H1 (cell line): ENCODE measurements around the gene PGBD5. TPM values are rescaled to one million over a fixed set of nuclear protein-coding genes. Genes with fewer than 3 reads are reported as not detected.

Source experiments
- CTCF ChIA-PET: fragments of 300-600 bp; sonication (Branson Sonifier 250); formaldehyde crosslinking; loops from one replicate; lab custom pipeline; 2021; ENCODE audit not compliant: partially characterized antibody; lab: Charles Lee
- POLR2A ChIA-PET: fragments of 300-600 bp; sonication (Branson Sonifier 250); formaldehyde crosslinking; loops from one replicate; lab custom pipeline; 2021; ENCODE audit warnings: inconsistent platforms; ENCODE audit not compliant: partially characterized antibody; lab: Charles Lee
- DNase-seq, 2 experiments: peaks; one replicate each; pipeline versions ENCODE4 v3.0.0 to v3.0.0-alpha.2; 2010 to 2022; ENCODE audit warnings: low spot score in 2 of 2, low read depth in 1 of 2, mixed read lengths in 1 of 2
- FAIRE-seq: peaks from 2 replicates; lab custom pipeline; 2011; peaks lifted over from hg19 to GRCh38; lab: Jason Lieb, UNC
- H2AFZ ChIP-seq: 2 replicates; pipeline ENCODE4 v1.8.1; 2012; ENCODE audit warnings: low read length, inconsistent platforms
- H2AK5ac ChIP-seq: 2 replicates; pipeline ENCODE4 v1.6.1; 2013; ENCODE audit warnings: low read depth, low read length
- H2BK120ac ChIP-seq: replicated peaks from 2 replicates; pipeline ENCODE3; 2013; ENCODE audit warnings: low read depth, low read length, inconsistent platforms
- H2BK12ac ChIP-seq: 2 replicates; pipeline ENCODE4 v1.6.1; 2013; ENCODE audit warnings: low read depth, low read length
- H2BK15ac ChIP-seq: 2 replicates; pipeline ENCODE4 v1.6.1; 2013; ENCODE audit warnings: low read length
- H2BK20ac ChIP-seq: 2 replicates; pipeline ENCODE4 v1.6.1; 2013; ENCODE audit warnings: low read length
- H2BK5ac ChIP-seq: 2 replicates; pipeline ENCODE4 v1.6.1; 2013; ENCODE audit warnings: low read depth, low read length
- H3K14ac ChIP-seq: 2 replicates; pipeline ENCODE4 v1.6.1; 2013; ENCODE audit warnings: inconsistent platforms; ENCODE audit not compliant: insufficient read length
- H3K18ac ChIP-seq: 2 replicates; pipeline ENCODE4 v1.6.1; 2013; ENCODE audit warnings: low read length; ENCODE audit errors: extremely low read depth
- H3K23ac ChIP-seq: 2 replicates; pipeline ENCODE4 v1.6.1; 2013; ENCODE audit warnings: inconsistent platforms; ENCODE audit not compliant: insufficient read length
- H3K23me2 ChIP-seq: 2 replicates; pipeline ENCODE4 v1.6.1; 2013; ENCODE audit warnings: low read depth, low read length
- H3K27ac ChIP-seq: 2 replicates; pipeline ENCODE4 v1.6.1; 2011; ENCODE audit warnings: low read depth, low read length, inconsistent platforms
- H3K27me3 ChIP-seq, 4 experiments: replicated peaks in 1 of 4; 1 replicate in 1 of 4; 2 replicates in 3 of 4; pipeline versions ENCODE4 v1.6.1 to v1.8.1; 2011 to 2013; ENCODE audit warnings: low read length in 3 of 4, mild to moderate bottlenecking in 3 of 4, inconsistent platforms in 2 of 4, mixed read lengths in 2 of 4, moderate library complexity in 1 of 4; ENCODE audit not compliant: control insufficient read depth in 3 of 4, insufficient read depth in 3 of 4; ENCODE audit errors: extremely low read depth in 1 of 4
- H3K36me3 ChIP-seq, 4 experiments: 2 replicates each; pipeline versions ENCODE4 v1.6.1 to v1.8.1; 2011 to 2013; ENCODE audit warnings: mild to moderate bottlenecking in 4 of 4, low read length in 3 of 4, moderate library complexity in 2 of 4, control low read depth in 1 of 4, inconsistent platforms in 1 of 4; ENCODE audit not compliant: insufficient read depth in 4 of 4, control insufficient read depth in 2 of 4
- H3K4ac ChIP-seq: replicated peaks from 2 replicates; pipeline ENCODE3; 2013; ENCODE audit warnings: low read length, low read depth, mixed read lengths, inconsistent platforms; ENCODE audit not compliant: insufficient read length
- H3K4me1 ChIP-seq, 4 experiments: replicated peaks in 1 of 4; 1 replicate in 1 of 4; 2 replicates in 3 of 4; pipeline versions ENCODE4 v1.6.1 to v1.8.1; 2011 to 2013; ENCODE audit warnings: low read length in 3 of 4, inconsistent platforms in 2 of 4, mixed read lengths in 1 of 4; ENCODE audit not compliant: insufficient read depth in 4 of 4, control insufficient read depth in 3 of 4
- H3K4me2 ChIP-seq, 2 experiments: 2 replicates each; pipeline versions ENCODE4 v1.6.1 to v1.8.1; 2011 to 2013; ENCODE audit warnings: low read depth in 2 of 2, low read length in 2 of 2, control low read depth in 1 of 2, inconsistent platforms in 1 of 2, mild to moderate bottlenecking in 1 of 2; ENCODE audit not compliant: insufficient read depth in 1 of 2
- H3K4me3 ChIP-seq, 4 experiments: fragments of 200-600, 300-600 bp in 1 of 4; sonication (generic), shearing (Covaris generic), sonication (Bioruptor Twin) in 1 of 4; 2 replicates each; pipeline versions ENCODE4 v1.5.1 to v1.8.1; 2011 to 2016; ENCODE audit warnings: low read length in 4 of 4, low read depth in 3 of 4, control low read depth in 2 of 4, inconsistent platforms in 2 of 4, mild to moderate bottlenecking in 2 of 4, mixed read lengths in 1 of 4, moderate library complexity in 1 of 4; ENCODE audit not compliant: insufficient read depth in 2 of 4; ENCODE audit errors: extremely low read depth in 1 of 4
- H3K56ac ChIP-seq: replicated peaks from 2 replicates; pipeline ENCODE3; 2013; ENCODE audit warnings: low read depth, mild to moderate bottlenecking, mixed read lengths, low read length, inconsistent platforms; ENCODE audit not compliant: insufficient read length
- H3K79me1 ChIP-seq: 2 replicates; pipeline ENCODE4 v1.6.1; 2013; ENCODE audit warnings: low read depth, low read length, control low read depth
- H3K79me2 ChIP-seq, 2 experiments: 2 replicates each; pipeline versions ENCODE4 v1.6.1 to v1.8.1; 2012 to 2013; ENCODE audit warnings: low read length in 2 of 2, mild to moderate bottlenecking in 2 of 2, inconsistent platforms in 1 of 2; ENCODE audit not compliant: insufficient read depth in 2 of 2, control insufficient read depth in 1 of 2
- H3K9ac ChIP-seq, 4 experiments: replicated peaks in 1 of 4; 1 replicate in 1 of 4; 2 replicates in 3 of 4; pipeline versions ENCODE4 v1.6.1 to v1.8.1; 2011 to 2013; ENCODE audit warnings: low read depth in 3 of 4, low read length in 3 of 4, control low read depth in 2 of 4, mild to moderate bottlenecking in 2 of 4, moderate library complexity in 2 of 4, inconsistent platforms in 1 of 4; ENCODE audit errors: extremely low read depth in 1 of 4
- H3K9me3 ChIP-seq, 2 experiments: 2 replicates each; pipeline versions ENCODE4 v1.6.1 to v1.8.1; 2012 to 2013; ENCODE audit warnings: mild to moderate bottlenecking in 2 of 2, moderate library complexity in 2 of 2, control low read depth in 1 of 2, inconsistent platforms in 1 of 2, low read depth in 1 of 2, low read length in 1 of 2, mixed read lengths in 1 of 2; ENCODE audit not compliant: insufficient read depth in 2 of 2
- H4K20me1 ChIP-seq, 2 experiments: replicated peaks in 1 of 2; 2 replicates each; pipeline versions ENCODE3 to v1.8.1; 2011 to 2013; ENCODE audit warnings: inconsistent platforms in 2 of 2, low read length in 2 of 2, mild to moderate bottlenecking in 1 of 2; ENCODE audit not compliant: insufficient read depth in 2 of 2, control insufficient read depth in 1 of 2
- H4K5ac ChIP-seq: 2 replicates; pipeline ENCODE4 v1.6.1; 2013; ENCODE audit warnings: low read length, low read depth, mixed read lengths, inconsistent platforms; ENCODE audit not compliant: insufficient read length
- H4K8ac ChIP-seq: 2 replicates; pipeline ENCODE4 v1.8.0; 2013; ENCODE audit warnings: mild to moderate bottlenecking, moderate library complexity, low read length, inconsistent platforms; ENCODE audit not compliant: insufficient read depth; ENCODE audit errors: extremely low read depth
- H4K91ac ChIP-seq: replicated peaks from 2 replicates; pipeline ENCODE3; 2013; ENCODE audit warnings: low read length, mixed read lengths, inconsistent platforms; ENCODE audit not compliant: insufficient read length
- BRCA1 ChIP-seq: IDR thresholded peaks from 2 replicates; pipeline ENCODE4 v1.6.1; 2012; ENCODE audit warnings: low read depth, low read length, improper control_type of control experiment
- CBX5 ChIP-seq: fragments of 300-800, 300-1000 bp; sonication (generic); IDR thresholded peaks from 2 replicates; pipeline ENCODE4 v1.7.1; 2016; ENCODE audit warnings: antibody characterized with exemption, low read length, low read depth
- CTBP2 ChIP-seq: IDR thresholded peaks from 2 replicates; pipeline ENCODE4 v1.7.0; 2011; ENCODE audit warnings: borderline replicate concordance, mild to moderate bottlenecking, moderate library complexity, mixed read lengths, low read length; ENCODE audit not compliant: insufficient read depth, insufficient read length
- HDAC2 ChIP-seq, 2 experiments: fragments of 300-600 bp in 1 of 2; sonication (generic) in 1 of 2; IDR thresholded peaks; 2 replicates each; pipeline ENCODE4 v1.6.1; 2011 to 2012; ENCODE audit warnings: low read depth in 2 of 2, low read length in 2 of 2, mild to moderate bottlenecking in 2 of 2, moderate library complexity in 2 of 2, borderline replicate concordance in 1 of 2, inconsistent platforms in 1 of 2
- KDM4A ChIP-seq: IDR thresholded peaks from one replicate; pipeline ENCODE4 v1.7.1; 2012; ENCODE audit warnings: low read depth, mild to moderate bottlenecking, moderate library complexity, low read length, inconsistent platforms; ENCODE audit not compliant: severe bottlenecking
- NRF1 ChIP-seq: IDR thresholded peaks from 2 replicates; pipeline ENCODE4 v1.6.1; 2011; ENCODE audit warnings: mild to moderate bottlenecking, low read depth, low read length, improper control_type of control experiment
- RFX5 ChIP-seq: IDR thresholded peaks from 2 replicates; pipeline ENCODE4 v1.6.1; 2011; ENCODE audit warnings: low read depth, low read length, improper control_type of control experiment, borderline replicate concordance
- SIN3A ChIP-seq, 2 experiments: IDR thresholded peaks in 1 of 2; conservative IDR thresholded peaks in 1 of 2; 2 replicates each; pipeline ENCODE4 v1.6.1; 2011 to 2012; ENCODE audit warnings: low read length in 2 of 2, improper control_type of control experiment in 1 of 2, low read depth in 1 of 2, mild to moderate bottlenecking in 1 of 2
- SP1 ChIP-seq: IDR thresholded peaks from 2 replicates; pipeline ENCODE4 v1.6.1; 2011; ENCODE audit warnings: low read depth, low read length
- SP4 ChIP-seq: IDR thresholded peaks from 2 replicates; pipeline ENCODE4 v1.6.1; 2012; ENCODE audit warnings: low read length, inconsistent platforms
- YY1 ChIP-seq: IDR thresholded peaks from 2 replicates; pipeline ENCODE4 v1.6.1; 2011; ENCODE audit warnings: low read depth, mild to moderate bottlenecking, low read length
- WGBS, 2 experiments: shearing (Covaris generic) in 1 of 2; methylation state at CpG; one replicate each; pipeline versions ENCODE4 v1.1.6 to v1.1.7; 2013 to 2015; ENCODE audit warnings: low lambda C conversion rate in 2 of 2, mixed read lengths in 2 of 2, inconsistent platforms in 1 of 2, low coverage in 1 of 2, missing lambda C conversion rate in 1 of 2; ENCODE audit not compliant: insufficient replicate concordance in 2 of 2, insufficient coverage in 1 of 2, insufficient read length in 1 of 2; ENCODE audit errors: extremely low coverage in 1 of 2, missing lambda C conversion rate in 1 of 2; 5-methylcytosine and 5-hydroxymethylcytosine counted together
- polyA plus RNA-seq, 7 experiments: library from polyadenylated mRNA; depleted of rRNA in 3 of 7; stranded (reverse) in 5 of 7; unstranded in 2 of 7; fragments of >200 nt in 5 of 7; fragments of 200-250 nt in 2 of 7; gene quantifications; 1 replicate in 5 of 7; 2 replicates in 1 of 7; 4 replicates in 1 of 7; pipeline versions ENCODE4 v1.2.1 to v1.2.3, GENCODE V29; 2011 to 2013; ENCODE audit warnings: missing spikeins in 2 of 7, mixed read lengths in 2 of 7
- total RNA-seq: library from RNA; stranded (reverse); fragmentation: NEBNext Ultra II Directional; extraction: Animal tissue kit (Norgen Biotek cat#: 25700); gene quantifications from 2 replicates; pipeline ENCODE4 v1.2.1, GENCODE V29; 2021
- TF ChIP-seq, protein P1 (sequence below), 3 experiments: IDR thresholded peaks; 1 replicate in 2 of 3; 2 replicates in 1 of 3; pipeline versions ENCODE4 v1.5.1 to v1.6.1; 2011; ENCODE audit warnings: low read length in 3 of 3, mild to moderate bottlenecking in 3 of 3, inconsistent platforms in 2 of 3, low read depth in 1 of 3, moderate library complexity in 1 of 3; ENCODE audit not compliant: insufficient read depth in 1 of 3; ENCODE audit errors: control extremely low read depth in 1 of 3

The PGBD5 gene
- total and polyA plus RNA-seq, 2 of the 8 experiments (the other 6 are each of a cell fraction or from before 2014, with no cell fraction given): 16.3 to 18.4 TPM

DNA sequence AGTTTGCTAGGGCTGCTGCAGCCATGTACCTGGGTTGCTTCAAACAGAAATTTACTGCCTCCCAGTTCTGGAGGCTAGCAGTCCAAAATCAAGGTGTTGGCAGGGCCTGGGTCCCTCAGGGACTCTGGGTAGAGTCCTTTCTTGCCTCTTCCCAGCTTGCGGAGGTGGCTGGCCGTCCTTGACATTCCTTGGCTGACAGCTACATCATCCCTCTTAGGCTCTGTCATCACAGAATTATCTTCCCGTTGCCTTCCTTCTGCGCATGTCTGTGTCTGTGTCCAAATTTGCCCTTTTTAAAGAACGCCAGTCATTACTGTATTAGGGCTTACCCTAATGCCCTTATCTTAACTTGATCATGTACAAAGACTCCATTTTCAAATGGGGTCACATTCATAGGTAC, 37.6 kb upstream of the PGBD5 start:
- H3K4ac ChIP-seq: no peak overlapping the region
- no peak overlapping the region for H2BK15ac ChIP-seq
- POLR2A ChIA-PET: no interaction called here
- H4K8ac ChIP-seq: no peak overlapping the region
- no peak overlapping the region for H2BK12ac ChIP-seq
- WGBS, 2 experiments: 88% methylated on average over 5 of the region's 5 CpGs; no CpG with 5 or more reads in 1 of the 2 experiments
- H2AK5ac ChIP-seq: no peak overlapping the region
- H3K56ac ChIP-seq: no peak overlapping the region
- H3K14ac ChIP-seq: no peak overlapping the region
- H2BK20ac ChIP-seq: no peak overlapping the region
- H3K23me2 ChIP-seq: no peaks in the 10 kb centered on the region
- no peak overlapping the region for H3K23ac ChIP-seq
- H3K4me2 ChIP-seq: no peak overlapping the region
- H2BK5ac ChIP-seq: no peak overlapping the region
- H2AFZ ChIP-seq: no peak overlapping the region; the same call in 1 of the 2 replicates
- H3K9me3 ChIP-seq: peaks cover 0 to 7% of the 10 kb centered on the region in 2 experiments; a peak in 1 of 4 replicates
- no peak overlapping the region for H3K4me3 ChIP-seq
- H3K18ac ChIP-seq: no peak overlapping the region
- no peaks in the 10 kb centered on the region for H3K36me3 ChIP-seq
- H3K4me1 ChIP-seq: no peaks in the 10 kb centered on the region
- no peaks in the 10 kb centered on the region for H4K20me1 ChIP-seq
- no peak overlapping the region for H2BK120ac ChIP-seq
- CTCF ChIA-PET: no interaction called here
- no peak overlapping the region for H3K27ac ChIP-seq
- no peaks in the 10 kb centered on the region; the same call in 1 of the 2 replicates for H3K79me1 ChIP-seq
- H3K9ac ChIP-seq: no peak overlapping the region
- H3K27me3 ChIP-seq: no peaks in the 10 kb centered on the region
- DNase-seq (no peak), FAIRE-seq (no peak)
- no peaks in the 10 kb centered on the region for H3K79me2 ChIP-seq
- no peak overlapping the region for H4K5ac ChIP-seq
- no peak overlapping the region for H4K91ac ChIP-seq
- TF ChIP-seq BRCA1 (no peak), YY1 (no peak), KDM4A (no peak), SP4 (no peak), CBX5 (no peak), SP1 (no peak), SIN3A (conservative IDR thresholded peaks at IDR 0.05 in 1 of 2, IDR thresholded peaks at IDR 0.05 in 1 of 2; ENCODE audit: low read depth in 1 of 2, low read length in 2 of 2) (no peak), NRF1 (no peak), RFX5 (no peak), CTBP2 (no peak), HDAC2 (IDR thresholded peaks at IDR 0.05; ENCODE audit: borderline replicate concordance in 1 of 2, low read depth in 2 of 2, low read length in 2 of 2) (no peak)
- TF ChIP-seq, protein P1, sequence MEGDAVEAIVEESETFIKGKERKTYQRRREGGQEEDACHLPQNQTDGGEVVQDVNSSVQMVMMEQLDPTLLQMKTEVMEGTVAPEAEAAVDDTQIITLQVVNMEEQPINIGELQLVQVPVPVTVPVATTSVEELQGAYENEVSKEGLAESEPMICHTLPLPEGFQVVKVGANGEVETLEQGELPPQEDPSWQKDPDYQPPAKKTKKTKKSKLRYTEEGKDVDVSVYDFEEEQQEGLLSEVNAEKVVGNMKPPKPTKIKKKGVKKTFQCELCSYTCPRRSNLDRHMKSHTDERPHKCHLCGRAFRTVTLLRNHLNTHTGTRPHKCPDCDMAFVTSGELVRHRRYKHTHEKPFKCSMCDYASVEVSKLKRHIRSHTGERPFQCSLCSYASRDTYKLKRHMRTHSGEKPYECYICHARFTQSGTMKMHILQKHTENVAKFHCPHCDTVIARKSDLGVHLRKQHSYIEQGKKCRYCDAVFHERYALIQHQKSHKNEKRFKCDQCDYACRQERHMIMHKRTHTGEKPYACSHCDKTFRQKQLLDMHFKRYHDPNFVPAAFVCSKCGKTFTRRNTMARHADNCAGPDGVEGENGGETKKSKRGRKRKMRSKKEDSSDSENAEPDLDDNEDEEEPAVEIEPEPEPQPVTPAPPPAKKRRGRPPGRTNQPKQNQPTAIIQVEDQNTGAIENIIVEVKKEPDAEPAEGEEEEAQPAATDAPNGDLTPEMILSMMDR (IDR thresholded peaks at IDR 0.05; ENCODE audit: control extremely low read depth in 1 of 3, insufficient read depth in 1 of 3, low read depth in 1 of 3, low read length in 3 of 3): no peak
